Kidney tubule cell (primary cell): ENCODE data around the gene BCAS1.

Experiments
- DNase-seq: peaks from one replicate; pipeline ENCODE4 v3.0.0-alpha.2; 2018; ENCODE audit warnings: low spot score

BCAS1 gene

DNA sequence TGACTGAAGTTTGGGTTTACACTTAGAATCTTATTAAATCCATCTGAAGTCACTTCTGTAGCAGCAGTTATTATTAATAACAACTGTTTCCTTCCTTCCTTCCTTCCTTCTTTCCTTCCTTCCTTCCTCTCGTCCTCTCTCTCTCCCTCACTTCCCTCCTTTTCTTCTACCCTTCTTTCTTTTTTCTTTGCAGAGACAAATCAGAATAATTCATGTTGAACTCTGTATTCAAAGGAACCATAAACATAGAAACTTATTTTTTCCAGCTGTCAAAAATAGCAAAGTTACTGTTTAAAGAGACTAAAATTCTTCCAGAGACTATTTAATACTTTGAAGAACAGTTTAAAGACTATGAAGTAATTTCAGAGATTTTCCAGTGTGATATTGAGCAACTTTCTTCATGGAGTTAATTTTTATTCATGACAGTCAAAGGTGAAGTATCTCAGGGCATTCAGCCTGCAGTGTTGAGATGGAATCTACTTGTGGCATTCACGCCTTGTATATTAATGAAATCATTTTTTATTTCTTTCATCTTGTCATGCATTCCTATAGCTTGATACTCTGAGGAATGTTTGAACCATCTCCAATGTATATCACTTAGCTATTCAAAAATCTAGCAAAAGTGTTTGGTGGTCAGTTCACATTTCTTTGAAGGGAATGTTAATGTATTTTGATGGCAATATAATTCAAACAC, 109.7 kb downstream of the BCAS1 start:
- DNase-seq = no peak

DNA sequence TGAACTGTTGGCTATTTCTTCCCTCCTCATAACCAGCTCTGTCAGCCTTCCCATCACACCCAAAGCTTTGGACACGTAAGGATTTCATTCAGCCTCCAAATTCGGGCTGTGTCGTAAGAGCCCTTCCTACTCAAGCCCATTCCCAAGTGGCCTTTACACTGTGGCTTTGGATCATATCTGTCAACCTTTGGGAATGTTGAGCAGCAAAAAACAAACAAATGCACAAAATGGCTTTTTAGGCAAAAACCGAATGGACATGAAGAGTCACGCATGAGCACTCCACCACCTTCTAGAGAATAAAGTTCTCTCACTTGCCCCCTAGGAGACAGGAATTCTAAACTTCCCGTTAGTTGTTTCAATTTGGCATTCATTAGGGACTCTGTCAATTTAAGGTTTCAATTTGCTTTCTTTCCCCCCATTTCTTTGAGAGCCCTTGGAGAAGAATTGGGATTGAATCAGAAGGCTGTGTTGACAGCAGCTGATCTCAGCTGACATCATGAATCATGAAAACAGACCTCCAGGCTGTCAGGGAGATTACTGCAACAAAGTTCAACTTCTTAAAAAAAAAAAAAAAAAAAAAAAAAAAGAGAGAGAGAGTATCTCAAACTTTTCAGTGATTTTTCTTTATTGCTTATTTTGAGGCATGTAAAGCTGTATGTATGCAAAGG, 110.3 kb downstream of the BCAS1 start:
- peak; percentile 45 for DNase-seq

DNA sequence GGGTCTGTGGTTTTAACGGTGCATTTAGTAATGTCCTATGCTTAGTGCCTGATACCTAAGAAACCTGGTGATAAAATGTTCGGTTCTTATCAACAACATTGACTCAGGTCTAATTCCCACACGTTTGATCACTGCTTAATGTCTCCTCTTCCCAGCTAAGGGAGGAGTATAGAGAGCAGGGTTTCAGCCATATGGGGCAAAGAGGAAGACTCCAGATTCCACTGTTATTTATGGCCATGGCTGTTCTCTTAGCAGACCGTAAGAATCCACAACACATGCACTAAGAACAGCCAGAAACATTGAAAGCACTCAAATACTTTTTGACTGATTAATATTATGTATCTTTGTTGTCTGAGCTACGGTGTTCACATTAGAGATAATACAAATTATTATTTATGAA, 112.1 kb downstream of the BCAS1 start:
- no peak for DNase-seq

DNA sequence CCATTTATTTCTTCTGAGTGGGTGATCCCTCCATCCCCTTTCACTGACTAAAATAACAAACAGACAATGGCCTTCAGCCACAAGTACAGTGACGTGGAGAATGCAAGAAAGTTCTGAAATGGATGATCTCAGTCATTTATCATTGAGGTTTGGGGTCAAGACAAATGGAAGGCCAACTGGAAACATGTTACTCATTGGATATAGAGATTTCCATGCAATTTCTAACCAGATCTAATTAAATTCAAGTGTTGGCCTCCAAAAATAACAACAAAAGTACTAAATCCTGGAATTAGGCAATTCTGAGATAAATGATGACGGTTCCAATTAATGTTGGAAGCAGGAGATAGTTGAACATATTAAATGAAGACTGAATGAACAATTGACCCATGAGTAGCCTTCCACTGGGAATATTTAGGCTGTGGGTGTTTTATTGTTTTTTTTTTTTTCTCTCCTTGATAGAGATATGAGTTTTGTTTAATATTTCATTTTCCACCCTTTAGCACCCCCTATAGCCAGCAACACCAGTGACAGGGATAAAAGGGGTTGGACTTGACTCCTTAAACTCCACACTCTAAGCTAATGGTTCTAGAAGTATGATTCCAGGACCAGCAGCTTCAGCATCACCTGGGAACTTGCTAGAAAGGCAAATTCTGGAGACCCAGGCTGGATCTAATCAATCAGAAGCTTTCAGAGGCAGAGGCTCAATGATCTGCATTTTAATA, 112.8 kb downstream of the BCAS1 start:
- DNase-seq = no peak

DNA sequence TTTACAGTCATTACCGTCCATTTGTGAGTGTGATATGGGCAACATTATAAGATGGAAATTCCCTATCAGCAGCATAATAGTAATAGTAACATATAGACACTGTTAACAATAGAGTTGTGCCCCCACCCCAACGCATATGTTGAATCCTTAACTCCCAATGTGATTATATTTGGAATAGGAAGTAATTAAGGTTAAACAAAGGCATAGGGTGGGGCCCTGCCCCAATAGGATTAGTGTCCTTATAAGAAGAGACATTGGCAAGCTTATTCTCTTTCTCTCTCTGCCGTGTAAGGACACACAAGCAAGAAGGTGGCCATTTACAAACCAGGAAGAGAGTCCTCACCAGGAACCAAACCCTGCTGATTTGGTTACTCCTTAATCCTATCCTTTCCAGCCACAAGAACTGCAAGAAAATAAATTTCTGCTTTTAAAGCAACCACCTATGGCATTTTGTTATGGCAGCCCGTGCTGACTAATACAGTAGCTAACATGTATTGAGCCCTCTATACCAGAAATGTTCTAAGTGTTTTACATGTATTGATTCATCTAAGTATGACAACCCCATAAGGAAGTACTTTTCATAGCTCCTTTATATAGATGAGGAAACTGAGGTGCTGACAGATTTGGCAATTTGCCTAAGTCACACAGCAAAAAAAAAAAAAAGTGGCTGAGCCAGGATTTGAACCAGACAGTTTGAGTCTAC, 114.2 kb downstream of the BCAS1 start:
- no peak for DNase-seq

DNA sequence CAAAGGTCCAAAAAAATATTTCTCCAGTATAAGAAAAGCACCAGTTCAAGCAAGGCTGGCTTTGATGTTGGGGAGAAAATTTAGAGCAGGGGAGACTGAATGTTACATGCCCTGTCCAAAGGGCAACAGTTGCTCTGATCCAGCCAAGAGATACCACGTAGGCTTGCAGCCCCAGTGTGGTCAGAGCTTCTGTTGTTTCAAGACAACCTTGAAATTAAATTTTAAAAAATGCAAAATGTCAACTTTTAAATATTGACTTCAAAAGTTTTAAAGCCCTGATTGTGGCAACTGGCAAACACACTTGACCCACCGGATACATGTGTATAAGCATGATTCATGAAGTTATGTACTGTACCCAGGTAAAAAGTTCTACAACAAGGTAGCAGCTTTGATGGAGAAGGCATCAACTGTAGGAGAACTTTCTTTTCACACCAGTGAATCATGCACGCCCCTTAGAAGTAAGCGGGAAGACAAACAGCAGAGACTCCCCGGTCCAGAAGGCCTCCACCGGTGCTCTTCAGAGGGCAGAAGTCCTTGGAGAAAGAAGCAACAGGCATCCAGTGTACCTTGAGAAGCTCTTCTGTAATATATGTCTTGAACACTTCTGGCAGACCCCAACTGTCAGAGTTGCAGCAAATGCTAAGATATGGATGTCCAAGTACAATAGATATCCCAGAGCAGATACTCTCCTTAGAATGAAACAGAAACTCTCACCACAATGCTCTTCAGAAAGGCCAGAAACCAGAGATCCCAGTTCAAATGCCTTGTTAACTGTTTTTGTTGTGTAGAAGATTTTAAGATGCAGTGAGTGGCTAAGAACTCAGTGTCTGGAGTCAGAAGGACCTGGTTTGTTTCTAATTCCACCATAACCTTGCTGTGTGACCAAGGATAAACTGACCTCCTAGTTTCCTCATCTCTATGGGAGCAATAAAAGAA, 115.4 kb downstream of the BCAS1 start:
- DNase-seq = no peak

DNA sequence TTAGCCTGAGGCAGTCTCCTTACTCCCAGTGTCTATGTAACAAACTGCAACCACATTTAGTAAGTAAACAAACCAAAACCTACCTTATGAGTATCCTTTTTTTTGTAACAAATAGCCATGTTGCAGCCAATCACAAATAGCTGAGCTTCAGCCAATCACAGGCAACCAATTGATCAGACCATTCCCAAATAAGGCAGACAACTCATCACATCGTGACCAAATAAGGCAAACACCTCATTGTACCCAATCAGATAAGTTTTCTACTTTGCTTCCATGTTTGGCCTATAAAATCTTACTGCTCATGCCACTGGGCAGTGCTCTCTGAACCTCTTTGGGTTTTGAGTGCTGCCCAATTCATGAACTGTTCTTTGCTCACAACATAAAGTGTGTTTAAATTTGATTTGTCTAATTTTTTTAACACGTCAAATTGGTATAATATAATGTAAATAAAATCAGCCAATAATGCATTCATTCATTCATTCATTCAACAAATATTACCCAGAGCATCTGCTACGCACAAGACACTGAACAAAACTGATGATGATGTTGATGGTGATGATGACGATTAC, 117.8 kb downstream of the BCAS1 start:
- no peak for DNase-seq

DNA sequence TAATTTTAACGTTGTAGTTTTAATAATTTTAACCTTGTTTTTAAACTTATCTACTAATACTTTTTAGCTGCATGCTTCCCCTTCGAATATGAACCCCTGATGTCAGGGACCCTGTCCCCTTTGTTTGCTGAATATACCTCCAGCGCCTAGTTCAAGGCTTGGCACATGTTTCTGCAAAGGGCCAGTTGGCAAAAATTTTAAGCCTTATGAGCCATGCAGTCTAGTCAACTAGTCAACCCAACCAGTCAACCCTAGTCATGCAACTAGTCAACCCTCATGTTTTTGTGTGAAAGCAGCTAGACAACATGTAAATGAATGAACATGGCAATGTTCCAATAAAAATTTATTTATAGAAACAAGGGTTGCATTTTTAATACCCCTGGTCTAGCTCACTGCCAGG, 119.8 kb downstream of the BCAS1 start:
- no peak for DNase-seq

DNA sequence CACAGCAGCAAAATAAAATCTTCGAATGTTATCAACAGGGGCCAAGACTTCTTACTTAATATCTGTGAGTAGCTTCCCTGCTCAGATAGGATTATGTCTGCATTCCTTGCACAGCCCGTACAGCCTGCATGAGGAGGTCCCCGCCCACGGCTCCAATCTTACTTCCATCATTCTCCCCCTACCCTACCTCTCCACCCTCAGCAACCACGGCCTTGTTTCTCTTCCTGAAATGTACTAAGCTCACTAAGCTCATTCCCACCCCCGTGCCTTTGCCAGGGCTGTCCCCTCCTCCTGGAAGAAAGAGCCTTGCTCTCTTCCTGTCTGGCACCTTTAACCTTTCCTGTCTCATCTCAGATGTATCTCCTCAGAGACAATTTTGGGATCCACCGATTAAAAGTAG, 120.4 kb downstream of the BCAS1 start:
- no peak for DNase-seq

DNA sequence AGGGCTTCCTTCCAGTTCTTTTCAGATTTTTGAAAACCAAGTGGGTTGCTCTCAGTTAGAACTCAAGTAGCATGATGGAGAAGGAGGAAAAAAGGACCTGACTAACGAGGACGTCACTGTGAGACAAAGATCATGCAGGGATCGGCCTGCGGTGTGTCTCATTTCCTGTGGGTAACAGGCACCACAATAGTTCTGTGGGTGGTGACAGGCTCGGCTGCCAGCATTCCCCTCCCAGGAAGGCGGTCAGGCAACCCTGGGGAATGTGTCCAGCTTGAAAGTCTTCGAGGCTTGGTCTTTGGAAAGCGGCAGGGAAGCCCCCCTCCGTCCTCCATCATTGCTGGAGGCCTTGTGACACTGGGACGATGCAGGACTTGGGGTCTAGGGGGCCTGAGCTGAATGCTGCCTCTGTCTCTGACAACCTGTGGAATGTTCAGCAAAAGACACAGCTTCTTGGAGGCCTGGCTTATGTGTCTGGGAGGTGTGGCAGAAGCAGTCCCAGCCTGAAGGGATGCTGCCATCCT, 121.0 kb downstream of the BCAS1 start:
- DNase-seq = peak; percentile 80

DNA sequence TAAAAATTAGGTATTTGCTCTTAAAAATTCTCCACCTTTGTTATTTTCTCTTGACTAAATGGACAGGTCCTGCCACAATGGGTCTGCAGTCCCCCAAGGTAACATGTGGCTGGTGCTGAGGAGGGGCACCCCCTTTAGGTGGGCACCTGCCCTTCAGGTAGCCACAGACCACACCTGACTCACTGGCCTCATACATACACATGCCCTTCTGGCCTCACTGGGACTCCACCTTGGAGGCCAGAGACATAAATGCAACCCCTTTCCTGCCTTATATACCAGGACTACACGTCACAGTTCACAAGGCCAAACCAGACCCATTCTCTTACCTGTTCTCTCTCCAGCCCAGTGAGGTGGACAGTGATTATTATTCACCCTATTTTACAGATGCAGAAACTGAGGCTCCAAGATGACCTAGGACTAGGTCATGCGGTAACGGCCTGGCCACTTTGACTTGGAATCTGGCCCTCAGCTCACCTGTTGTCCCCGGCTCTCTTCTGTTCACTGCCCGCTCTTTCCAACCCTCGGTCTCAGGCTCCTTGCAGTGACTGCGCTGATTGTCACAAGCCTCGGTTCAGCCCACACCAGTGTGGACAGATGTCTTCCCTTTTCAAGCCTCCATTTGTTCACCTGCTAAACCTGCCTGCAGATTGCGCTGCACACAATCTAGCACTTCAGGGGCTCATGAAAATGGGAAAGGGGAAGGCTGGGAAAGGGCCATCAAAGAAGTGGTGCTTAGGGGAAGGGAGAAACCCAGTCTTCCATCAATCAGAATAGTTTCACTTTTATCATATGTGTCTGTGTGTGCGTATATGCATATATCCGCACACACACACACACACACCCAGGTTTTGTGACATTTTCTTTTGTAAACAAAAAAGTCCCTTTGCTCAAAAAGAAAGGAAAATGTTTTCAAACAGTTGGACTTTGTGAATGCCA, 121.7 kb downstream of the BCAS1 start:
- DNase-seq = no peak

DNA sequence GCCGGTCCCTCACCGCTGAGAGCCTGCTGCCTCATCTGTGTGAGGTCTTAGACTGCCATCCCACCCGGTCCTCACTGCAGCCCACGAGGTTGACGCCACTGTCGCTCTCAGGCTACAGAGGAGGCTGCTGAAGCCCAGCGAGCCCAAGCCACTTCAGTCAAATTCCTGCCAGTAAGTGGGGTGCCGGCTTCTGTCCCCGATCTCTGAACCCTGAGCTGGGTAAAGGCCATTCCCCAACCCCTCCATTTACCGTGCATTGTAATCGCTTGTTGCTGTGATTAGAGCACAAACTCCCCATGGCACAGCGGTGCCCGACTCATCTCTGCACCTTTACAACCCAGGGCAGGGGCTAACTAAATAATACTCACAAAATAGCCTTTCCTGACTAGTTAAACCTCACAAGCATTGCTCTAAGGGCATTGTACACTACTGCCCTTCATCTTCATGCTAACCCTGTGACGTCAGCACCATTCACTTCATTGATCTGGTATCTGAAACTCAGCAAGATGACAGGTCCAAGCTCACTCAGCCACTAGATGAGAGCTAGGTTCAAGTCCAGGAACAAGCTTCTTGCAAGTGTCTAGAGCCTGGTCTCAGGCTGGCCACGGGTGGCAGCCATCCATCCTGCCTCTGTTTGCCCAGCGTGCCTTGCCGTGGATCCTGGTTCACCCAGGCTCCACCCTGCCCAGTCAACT, 122.7 kb downstream of the BCAS1 start:
- no peak for DNase-seq

DNA sequence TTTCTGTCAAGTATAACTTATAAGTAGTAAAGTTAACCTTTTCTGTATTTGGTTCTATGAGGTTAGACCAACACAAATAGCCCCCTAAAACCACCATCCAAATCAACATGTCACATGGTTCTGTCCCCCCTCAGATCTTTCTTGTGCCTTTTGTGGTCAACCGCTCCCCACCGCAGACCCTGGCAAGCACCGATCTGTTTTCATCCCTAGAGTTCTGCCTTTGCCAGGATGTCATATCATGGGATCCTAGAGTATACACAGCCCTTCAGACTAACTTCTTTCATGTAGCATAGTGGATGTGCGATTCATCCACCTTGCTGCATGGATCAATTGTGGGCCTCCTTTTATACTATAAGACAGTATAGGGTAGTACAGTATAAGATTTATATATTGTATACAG, 124.3 kb downstream of the BCAS1 start:
- DNase-seq = no peak

DNA sequence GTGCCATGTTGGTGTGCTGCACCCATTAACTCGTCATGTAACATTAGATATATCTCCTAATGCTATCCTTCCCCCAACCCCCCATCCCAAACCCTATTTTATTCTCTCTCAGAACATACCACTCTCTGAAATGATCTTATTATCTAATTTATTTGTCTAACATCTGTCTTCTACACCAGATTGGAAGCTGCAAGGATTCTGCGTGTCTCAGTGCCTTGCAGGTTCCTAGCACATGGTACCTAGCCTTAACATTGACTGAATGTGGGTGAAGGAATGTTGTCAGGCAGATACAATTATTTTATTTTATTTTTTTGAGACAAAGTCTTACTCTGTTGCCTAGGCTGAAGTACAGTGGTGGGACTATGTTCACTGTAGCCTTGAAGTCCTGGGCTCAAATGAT, 124.9 kb downstream of the BCAS1 start:
- no peak for DNase-seq

DNA sequence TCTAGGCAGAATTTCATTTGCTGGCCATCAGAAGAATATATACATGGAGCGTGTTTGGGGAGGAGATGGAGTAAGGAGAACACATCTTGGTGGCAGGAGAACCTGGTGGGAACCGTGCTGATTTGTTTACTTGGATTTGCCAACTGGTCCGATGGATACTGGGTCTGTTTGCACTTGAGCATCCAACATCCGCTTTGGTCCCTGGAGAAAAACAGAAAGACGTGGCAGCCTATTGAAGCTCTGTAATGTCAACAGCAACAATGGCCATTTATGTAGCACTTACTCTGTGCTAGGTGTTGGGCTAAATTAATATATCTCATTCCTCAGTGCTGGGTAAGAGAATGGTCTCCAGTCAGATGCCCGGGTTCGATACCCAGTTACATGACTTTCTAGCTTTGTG, 125.6 kb downstream of the BCAS1 start:
- no peak for DNase-seq

DNA sequence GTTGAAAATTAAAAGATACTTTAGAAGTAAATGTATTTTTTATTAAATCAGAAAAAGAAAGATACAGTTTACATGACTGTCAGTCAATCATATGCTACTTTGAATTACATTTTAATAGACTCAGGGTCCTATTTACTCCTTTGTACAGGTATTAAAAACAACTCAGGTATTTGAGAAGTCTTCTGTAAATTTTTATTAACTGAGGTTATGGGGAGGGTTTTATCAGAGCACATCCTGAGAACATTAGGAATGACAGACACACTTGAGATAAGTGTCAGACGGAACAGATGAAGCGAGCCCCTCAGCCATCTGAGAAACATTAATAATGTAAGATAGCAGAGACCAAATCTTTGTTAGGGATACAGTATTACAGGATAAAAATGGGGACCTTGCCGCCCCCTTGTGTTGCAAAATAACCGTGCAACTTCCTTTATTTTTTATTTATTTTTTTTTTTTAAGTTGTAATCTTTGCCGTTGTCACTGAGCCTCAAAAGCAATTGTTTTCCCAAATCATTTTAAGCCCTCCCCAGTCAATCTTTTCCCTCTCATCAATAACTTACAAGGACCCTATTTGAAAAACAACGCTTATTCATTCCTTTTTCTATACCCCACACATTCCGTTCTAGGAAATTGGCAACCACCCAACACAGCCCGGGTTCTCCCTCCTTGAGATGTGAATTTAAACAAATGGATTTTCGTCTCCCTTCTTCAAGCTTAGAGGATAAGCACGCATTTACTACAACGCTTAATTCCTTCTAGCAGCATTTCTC, 126.7 kb downstream of the BCAS1 start:
- peak; percentile 49 for DNase-seq

DNA sequence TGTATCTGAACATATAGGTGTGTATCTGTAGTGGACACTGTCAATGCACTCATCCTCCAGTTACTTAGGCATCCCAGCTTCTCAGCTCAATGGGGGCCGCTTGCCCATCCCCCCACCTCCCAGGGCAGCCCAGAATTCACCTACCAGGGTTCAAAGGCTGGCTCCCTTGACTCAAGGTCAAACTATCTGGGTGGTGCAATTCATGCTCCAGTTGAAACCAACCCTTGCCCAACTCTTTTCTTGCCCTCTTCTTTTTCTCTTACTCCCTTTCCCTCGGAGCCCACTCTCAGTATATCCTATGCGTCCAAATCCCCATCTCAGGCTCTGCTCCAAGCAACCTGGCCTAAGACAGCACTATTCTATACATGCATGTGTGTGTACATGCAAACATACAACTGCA, 127.4 kb downstream of the BCAS1 start:
- DNase-seq = no peak

DNA sequence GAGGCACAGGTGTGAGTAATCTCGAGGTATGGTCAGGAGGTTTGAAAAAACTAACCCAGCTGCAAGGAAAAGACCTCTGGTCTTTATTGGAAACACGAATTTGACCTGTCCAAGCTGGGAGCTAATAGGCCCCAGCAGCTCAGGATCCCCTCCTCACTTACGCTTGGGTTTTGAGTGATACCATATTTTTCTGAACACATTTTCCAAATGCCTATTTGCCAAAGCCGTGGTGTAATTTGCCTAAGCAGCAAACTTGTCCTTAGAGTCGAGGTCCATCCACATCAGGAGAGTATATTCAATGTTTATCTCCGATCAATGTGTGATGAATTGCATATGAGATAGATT, 128.0 kb downstream of the BCAS1 start:
- DNase-seq = no peak
